GM21526 (cell line): ENCODE measurements around the gene TNFSF18.

Experiments
- ATAC-seq: cut with Tn5 transposase; IDR thresholded peaks from one replicate; pipeline ENCODE4 v1.9.1; 2021; ENCODE audit warnings: moderate library complexity; ENCODE audit not compliant: unreplicated experiment, low FRiP score

TNFSF18 gene

GRCh38 chr1:173042806-173043205, 7.9 kb downstream of the TNFSF18 start:
- ATAC-seq: no peak

- no peak for ATAC-seq
Measured at GRCh38 chr1:173039626-173040025, 11.1 kb downstream of the TNFSF18 start.

- no peak for ATAC-seq
Measured at GRCh38 chr1:173038875-173039554, 11.7 kb downstream of the TNFSF18 start.

- ATAC-seq: no peak
Measured at GRCh38 chr1:173024543-173024942, 26.2 kb downstream of the TNFSF18 start.

- no peak for ATAC-seq
Measured at GRCh38 chr1:173023343-173023742, 27.4 kb downstream of the TNFSF18 start.

GRCh38 chr1:173020138-173020750, 30.5 kb downstream of the TNFSF18 start:
- ATAC-seq: peak; percentile 89

GRCh38 chr1:173017792-173018191, 32.9 kb downstream of the TNFSF18 start:
- no peak for ATAC-seq

GRCh38 chr1:173016419-173016818, 34.3 kb downstream of the TNFSF18 start:
- no peak for ATAC-seq

- ATAC-seq: no peak
Measured at GRCh38 chr1:173015629-173016028, 35.1 kb downstream of the TNFSF18 start.

- ATAC-seq: no peak
Measured at GRCh38 chr1:173014160-173014559, 36.6 kb downstream of the TNFSF18 start.

GRCh38 chr1:173012126-173012525, 38.6 kb downstream of the TNFSF18 start:
- no peak for ATAC-seq

- no peak for ATAC-seq
Measured at GRCh38 chr1:173009597-173009996, 41.1 kb downstream of the TNFSF18 start.

GRCh38 chr1:173005196-173005864, 45.4 kb downstream of the TNFSF18 start:
- no peak for ATAC-seq

- ATAC-seq: no peak
Measured at GRCh38 chr1:173002891-173003838, 47.6 kb downstream of the TNFSF18 start.

GRCh38 chr1:172999349-172999748, 51.4 kb downstream of the TNFSF18 start:
- no peak for ATAC-seq

- ATAC-seq: no peak
Measured at GRCh38 chr1:172997941-172998361, 52.8 kb downstream of the TNFSF18 start.

GRCh38 chr1:172993640-172994039, 57.1 kb downstream of the TNFSF18 start:
- no peak for ATAC-seq

GRCh38 chr1:172991674-172992400, 58.9 kb downstream of the TNFSF18 start:
- ATAC-seq: no peak

- ATAC-seq: no peak
Measured at GRCh38 chr1:172990598-172991215, 60.0 kb downstream of the TNFSF18 start.
